Measurements from ENCODE around the gene AOC3. TPM values are rescaled to one million over a fixed set of nuclear protein-coding genes. Genes with fewer than 3 reads are reported as not detected.

AOC3 gene
- total RNA-seq, 1 experiment from 2014 or later, result 2.8 TPM

GRCh38 chr17:42886283-42887176 is 35.5 kb downstream of the AOC3 start:
- H3K23me2 ChIP-seq (ENCODE audit: insufficient read length, low read depth, low read length, poor library complexity, severe bottlenecking), result no peaks in the 10 kb centered on the region
- no peak for TF ChIP-seq CTCF (conservative IDR thresholded peaks at IDR 0.05)
- no peak overlapping the region for H2BK120ac ChIP-seq (ENCODE audit: low read depth, low read length, poor library complexity, severe bottlenecking)
- no peaks in the 10 kb centered on the region for H3K79me2 ChIP-seq (ENCODE audit: insufficient read depth, low read length)
- no peak overlapping the region for H3K9ac ChIP-seq (ENCODE audit: extremely low read depth, insufficient read length, low read length)
- H3K56ac ChIP-seq (ENCODE audit: insufficient read length, low read depth, low read length), result no peak overlapping the region
- no peak overlapping the region for H2BK12ac ChIP-seq (ENCODE audit: insufficient read length, low read depth, low read length)
- H3K79me1 ChIP-seq (ENCODE audit: insufficient read depth, low read depth, low read length, poor library complexity, severe bottlenecking), result no peaks in the 10 kb centered on the region
- H2AK5ac ChIP-seq (ENCODE audit: insufficient read length, low read length), result no peak overlapping the region
- H3K4me2 ChIP-seq (ENCODE audit: insufficient read depth, insufficient read length, low read length), result no peak overlapping the region
- Mint-ChIP-seq H3K27ac (no peak overlapping the region; a peak in 1 of 7 replicates), H3K4me1 (peaks cover 9 to 12% of the 10 kb centered on the region in 2 experiments), H3K4me3 (no peak overlapping the region; a peak in 1 of 5 replicates), H3K27me3 (ENCODE audit: low read depth) (peaks cover 3% of the 10 kb centered on the region; the same call in 1 of the 2 replicates), H3K36me3 (ENCODE audit: insufficient read depth in 1 of 3, low read depth in 3 of 3) (no peaks in the 10 kb centered on the region), H3K9me3 (no peaks in the 10 kb centered on the region)
- H3K23ac ChIP-seq (ENCODE audit: insufficient read length, low read depth, low read length), result no peak overlapping the region
- no peak overlapping the region for H4K91ac ChIP-seq (ENCODE audit: insufficient read length, low read depth, low read length)
- H4K20me1 ChIP-seq (ENCODE audit: control insufficient read depth, insufficient read depth, insufficient read length), result no peaks in the 10 kb centered on the region
- no peak overlapping the region for H2BK15ac ChIP-seq (ENCODE audit: low read depth, low read length)
- no peak overlapping the region for H2BK5ac ChIP-seq (ENCODE audit: insufficient read length, low read length)
- no peaks in the 10 kb centered on the region for H3K9me3 ChIP-seq (ENCODE audit: control insufficient read depth, low read depth, low read length)
- H3K27ac ChIP-seq (ENCODE audit: insufficient read length, low read depth, low read length), result no peak overlapping the region
- no peaks in the 10 kb centered on the region; the same call in 1 of the 2 replicates for H3K4me1 ChIP-seq (ENCODE audit: insufficient read depth, low read length)
- H2BK20ac ChIP-seq (ENCODE audit: low read depth, low read length, poor library complexity, severe bottlenecking), result no peak overlapping the region
- WGBS (ENCODE audit: extremely low coverage, insufficient read length, low lambda C conversion rate), result 100% methylated on average over 2 of the region's 15 CpGs
- H4K5ac ChIP-seq (ENCODE audit: insufficient read length, low read depth, low read length), result no peak overlapping the region
- H3K14ac ChIP-seq (ENCODE audit: insufficient read depth, low read length), result no peak overlapping the region
- no peak overlapping the region for H3K18ac ChIP-seq (ENCODE audit: insufficient read length, low read depth, low read length)
- H3T11ph ChIP-seq (ENCODE audit: low read length), result no peak overlapping the region
- H3K27me3 ChIP-seq (ENCODE audit: insufficient read depth, low read length), result no peaks in the 10 kb centered on the region
- no peak for DNase-seq
- no peak overlapping the region for H2AFZ ChIP-seq (ENCODE audit: low read length)
- no peak overlapping the region for H4K8ac ChIP-seq (replicated peaks; ENCODE audit: insufficient read length, low read depth, low read length)
- H3K4ac ChIP-seq (ENCODE audit: low read depth, low read length), result no peak overlapping the region

All from H9 (cell line).